ENCODE measurements around the gene ITGB8.
"Not testable (repeated sequence)": the region's sequence is repeated elsewhere in the genome, so short reads cannot be mapped to it uniquely, and the experiment has no call there.

The ITGB8 gene

GRCh38 chr7:20299647-20300312 is 30.9 kb upstream of the ITGB8 start:
- Histone ChIP-seq H3K9me3 (no peaks in the 10 kb centered on the region; the same call in 1 of the 2 replicates), H3K4me3 (no peak overlapping the region), H3K4me1 (no peaks in the 10 kb centered on the region), H3K36me3 (replicated peaks) (no peaks in the 10 kb centered on the region), H3K27me3 (ENCODE audit: low read depth) (no peaks in the 10 kb centered on the region)
- in situ Hi-C loops (cut with MboI; ENCODE audit: low sequenced_read_pairs), result no loop called here
- DNase-seq (ENCODE audit: low spot score in 2 of 2), result no peak

- H3K36me3 ChIP-seq (replicated peaks), result no peaks in the 10 kb centered on the region
- peaks cover 1% of the 10 kb centered on the region for H3K4me1 ChIP-seq
- no peaks in the 10 kb centered on the region for H3K9me3 ChIP-seq
- no peaks in the 10 kb centered on the region for H3K27me3 ChIP-seq (ENCODE audit: low read depth)
- no peak overlapping the region for H3K4me3 ChIP-seq
- no peak for DNase-seq (ENCODE audit: low spot score in 2 of 2)
- in situ Hi-C loops (cut with MboI; ENCODE audit: low sequenced_read_pairs), result no loop called here
Observed at GRCh38 chr7:20301311-20301939, 29.3 kb upstream of the ITGB8 start.

GRCh38 chr7:20302300-20302699 is 28.4 kb upstream of the ITGB8 start:
- in situ Hi-C loops (cut with MboI; ENCODE audit: low sequenced_read_pairs); H3K4me1 ChIP-seq; H3K9me3 ChIP-seq; H3K36me3 ChIP-seq (replicated peaks); DNase-seq (ENCODE audit: low spot score in 2 of 2); H3K4me3 ChIP-seq; H3K27me3 ChIP-seq (ENCODE audit: low read depth): not testable (repeated sequence)

- Histone ChIP-seq H3K27me3 (ENCODE audit: low read depth) (no peaks in the 10 kb centered on the region), H3K4me3 (no peak overlapping the region), H3K9me3 (no peaks in the 10 kb centered on the region), H3K4me1 (peaks cover 13% of the 10 kb centered on the region), H3K36me3 (replicated peaks) (no peaks in the 10 kb centered on the region)
- in situ Hi-C loops (cut with MboI; ENCODE audit: low sequenced_read_pairs), result no loop called here
- no peak for DNase-seq (ENCODE audit: low spot score in 2 of 2)
Observed at GRCh38 chr7:20302891-20303290, 27.8 kb upstream of the ITGB8 start.

- no peaks in the 10 kb centered on the region for H3K9me3 ChIP-seq
- H3K36me3 ChIP-seq (replicated peaks), result no peaks in the 10 kb centered on the region
- H3K4me1 ChIP-seq, result peaks cover 19% of the 10 kb centered on the region
- no peak for DNase-seq (ENCODE audit: low spot score in 2 of 2)
- no peak overlapping the region for H3K4me3 ChIP-seq
- no peaks in the 10 kb centered on the region for H3K27me3 ChIP-seq (ENCODE audit: low read depth)
- in situ Hi-C loops (cut with MboI; ENCODE audit: low sequenced_read_pairs), result no loop called here
Observed at GRCh38 chr7:20304366-20304765, 26.3 kb upstream of the ITGB8 start.

GRCh38 chr7:20305726-20306125 is 25.0 kb upstream of the ITGB8 start:
- no peaks in the 10 kb centered on the region for H3K36me3 ChIP-seq (replicated peaks)
- H3K4me3 ChIP-seq, result no peak overlapping the region
- in situ Hi-C loops (cut with MboI; ENCODE audit: low sequenced_read_pairs), result no loop called here
- peaks cover 19% of the 10 kb centered on the region for H3K4me1 ChIP-seq
- H3K9me3 ChIP-seq, result no peaks in the 10 kb centered on the region
- no peak for DNase-seq (ENCODE audit: low spot score in 2 of 2)
- no peaks in the 10 kb centered on the region for H3K27me3 ChIP-seq (ENCODE audit: low read depth)

GRCh38 chr7:20306180-20306946 is 24.3 kb upstream of the ITGB8 start:
- no peaks in the 10 kb centered on the region for H3K9me3 ChIP-seq
- H3K4me3 ChIP-seq, result no peak overlapping the region
- peak; percentile 28 to 45 for DNase-seq (ENCODE audit: low spot score in 2 of 2)
- H3K36me3 ChIP-seq (replicated peaks), result no peaks in the 10 kb centered on the region
- no peaks in the 10 kb centered on the region for H3K27me3 ChIP-seq (ENCODE audit: low read depth)
- H3K4me1 ChIP-seq, result peaks cover 22% of the 10 kb centered on the region
- in situ Hi-C loops (cut with MboI; ENCODE audit: low sequenced_read_pairs), result no loop called here

GRCh38 chr7:20307119-20307518 is 23.6 kb upstream of the ITGB8 start:
- Histone ChIP-seq H3K4me3 (no peak overlapping the region), H3K36me3 (replicated peaks) (no peaks in the 10 kb centered on the region), H3K9me3 (no peaks in the 10 kb centered on the region), H3K27me3 (ENCODE audit: low read depth) (no peaks in the 10 kb centered on the region), H3K4me1 (peaks cover 22% of the 10 kb centered on the region)
- in situ Hi-C loops (cut with MboI; ENCODE audit: low sequenced_read_pairs), result no loop called here
- peak; percentile 55 to 86 for DNase-seq (ENCODE audit: low spot score in 2 of 2)

- Histone ChIP-seq H3K36me3 (replicated peaks) (no peaks in the 10 kb centered on the region), H3K9me3 (no peaks in the 10 kb centered on the region), H3K27me3 (ENCODE audit: low read depth) (no peaks in the 10 kb centered on the region), H3K4me1 (peaks cover 22% of the 10 kb centered on the region), H3K4me3 (no peak overlapping the region)
- DNase-seq (ENCODE audit: low spot score in 2 of 2), result peak; percentile 52 to 61
- in situ Hi-C loops (cut with MboI; ENCODE audit: low sequenced_read_pairs), result no loop called here
Observed at GRCh38 chr7:20307901-20308300, 22.8 kb upstream of the ITGB8 start.

- Histone ChIP-seq H3K4me1 (peaks cover 22% of the 10 kb centered on the region), H3K27me3 (ENCODE audit: low read depth) (no peaks in the 10 kb centered on the region), H3K9me3 (no peaks in the 10 kb centered on the region), H3K36me3 (replicated peaks) (no peaks in the 10 kb centered on the region), H3K4me3 (no peak overlapping the region)
- DNase-seq (ENCODE audit: low spot score in 2 of 2), result no peak
- in situ Hi-C loops (cut with MboI; ENCODE audit: low sequenced_read_pairs), result no loop called here
Observed at GRCh38 chr7:20310301-20310700, 20.4 kb upstream of the ITGB8 start.

GRCh38 chr7:20310963-20311742 is 19.5 kb upstream of the ITGB8 start:
- H3K4me3 ChIP-seq, result no peak overlapping the region
- in situ Hi-C loops (cut with MboI; ENCODE audit: low sequenced_read_pairs), result no loop called here
- DNase-seq (ENCODE audit: low spot score in 2 of 2), result peak; percentile 20 to 52
- no peaks in the 10 kb centered on the region for H3K9me3 ChIP-seq
- H3K27me3 ChIP-seq (ENCODE audit: low read depth), result no peaks in the 10 kb centered on the region
- H3K36me3 ChIP-seq (replicated peaks), result no peaks in the 10 kb centered on the region
- H3K4me1 ChIP-seq, result peaks cover 22% of the 10 kb centered on the region

- Histone ChIP-seq H3K4me1 (peaks cover 18% of the 10 kb centered on the region), H3K36me3 (replicated peaks) (no peaks in the 10 kb centered on the region), H3K27me3 (ENCODE audit: low read depth) (no peaks in the 10 kb centered on the region), H3K9me3 (no peaks in the 10 kb centered on the region), H3K4me3 (no peak overlapping the region)
- no peak for DNase-seq (ENCODE audit: low spot score in 2 of 2)
- in situ Hi-C loops (cut with MboI; ENCODE audit: low sequenced_read_pairs), result no loop called here
Observed at GRCh38 chr7:20311743-20312042, 19.0 kb upstream of the ITGB8 start.

- peaks cover 10% of the 10 kb centered on the region for H3K4me1 ChIP-seq
- no peaks in the 10 kb centered on the region for H3K27me3 ChIP-seq (ENCODE audit: low read depth)
- no peak overlapping the region for H3K4me3 ChIP-seq
- DNase-seq (ENCODE audit: low spot score in 2 of 2), result no peak
- no peaks in the 10 kb centered on the region for H3K36me3 ChIP-seq (replicated peaks)
- H3K9me3 ChIP-seq, result no peaks in the 10 kb centered on the region
- in situ Hi-C loops (cut with MboI; ENCODE audit: low sequenced_read_pairs), result no loop called here
Observed at GRCh38 chr7:20312562-20312961, 18.1 kb upstream of the ITGB8 start.

GRCh38 chr7:20313626-20314025 is 17.1 kb upstream of the ITGB8 start:
- in situ Hi-C loops (cut with MboI; ENCODE audit: low sequenced_read_pairs), result no loop called here
- Histone ChIP-seq H3K27me3 (ENCODE audit: low read depth) (no peaks in the 10 kb centered on the region), H3K9me3 (no peaks in the 10 kb centered on the region), H3K4me3 (no peak overlapping the region), H3K4me1 (peaks cover 3% of the 10 kb centered on the region), H3K36me3 (replicated peaks) (no peaks in the 10 kb centered on the region)
- no peak for DNase-seq (ENCODE audit: low spot score in 2 of 2)

Data from HAP-1 (cell line).